H1 (cell line): Measurements from ENCODE around the gene TMEM97. TPM values are rescaled to one million over a fixed set of nuclear protein-coding genes. Genes with fewer than 3 reads are reported as not detected.

Source experiments
- CTCF ChIA-PET: fragments of 300-600 bp; sonication (Branson Sonifier 250); formaldehyde crosslinking; loops from one replicate; lab custom pipeline; 2021; ENCODE audit not compliant: partially characterized antibody; lab: Charles Lee
- POLR2A ChIA-PET: fragments of 300-600 bp; sonication (Branson Sonifier 250); formaldehyde crosslinking; loops from one replicate; lab custom pipeline; 2021; ENCODE audit warnings: inconsistent platforms; ENCODE audit not compliant: partially characterized antibody; lab: Charles Lee
- DNase-seq, 2 experiments: peaks; one replicate each; pipeline versions ENCODE4 v3.0.0 to v3.0.0-alpha.2; 2010 to 2022; ENCODE audit warnings: low spot score in 2 of 2, low read depth in 1 of 2, mixed read lengths in 1 of 2
- FAIRE-seq: peaks from 2 replicates; lab custom pipeline; 2011; peaks lifted over from hg19 to GRCh38; lab: Jason Lieb, UNC
- H2AFZ ChIP-seq: 2 replicates; pipeline ENCODE4 v1.8.1; 2012; ENCODE audit warnings: low read length, inconsistent platforms
- H2AK5ac ChIP-seq: 2 replicates; pipeline ENCODE4 v1.6.1; 2013; ENCODE audit warnings: low read depth, low read length
- H2BK120ac ChIP-seq: replicated peaks from 2 replicates; pipeline ENCODE3; 2013; ENCODE audit warnings: low read depth, low read length, inconsistent platforms
- H2BK12ac ChIP-seq: 2 replicates; pipeline ENCODE4 v1.6.1; 2013; ENCODE audit warnings: low read depth, low read length
- H2BK15ac ChIP-seq: 2 replicates; pipeline ENCODE4 v1.6.1; 2013; ENCODE audit warnings: low read length
- H2BK20ac ChIP-seq: 2 replicates; pipeline ENCODE4 v1.6.1; 2013; ENCODE audit warnings: low read length
- H2BK5ac ChIP-seq: 2 replicates; pipeline ENCODE4 v1.6.1; 2013; ENCODE audit warnings: low read depth, low read length
- H3K14ac ChIP-seq: 2 replicates; pipeline ENCODE4 v1.6.1; 2013; ENCODE audit warnings: inconsistent platforms; ENCODE audit not compliant: insufficient read length
- H3K18ac ChIP-seq: 2 replicates; pipeline ENCODE4 v1.6.1; 2013; ENCODE audit warnings: low read length; ENCODE audit errors: extremely low read depth
- H3K23ac ChIP-seq: 2 replicates; pipeline ENCODE4 v1.6.1; 2013; ENCODE audit warnings: inconsistent platforms; ENCODE audit not compliant: insufficient read length
- H3K23me2 ChIP-seq: 2 replicates; pipeline ENCODE4 v1.6.1; 2013; ENCODE audit warnings: low read depth, low read length
- H3K27ac ChIP-seq: 2 replicates; pipeline ENCODE4 v1.6.1; 2011; ENCODE audit warnings: low read depth, low read length, inconsistent platforms
- H3K27me3 ChIP-seq, 4 experiments: replicated peaks in 1 of 4; 1 replicate in 1 of 4; 2 replicates in 3 of 4; pipeline versions ENCODE4 v1.6.1 to v1.8.1; 2011 to 2013; ENCODE audit warnings: low read length in 3 of 4, mild to moderate bottlenecking in 3 of 4, inconsistent platforms in 2 of 4, mixed read lengths in 2 of 4, moderate library complexity in 1 of 4; ENCODE audit not compliant: control insufficient read depth in 3 of 4, insufficient read depth in 3 of 4; ENCODE audit errors: extremely low read depth in 1 of 4
- H3K36me3 ChIP-seq, 4 experiments: 2 replicates each; pipeline versions ENCODE4 v1.6.1 to v1.8.1; 2011 to 2013; ENCODE audit warnings: mild to moderate bottlenecking in 4 of 4, low read length in 3 of 4, moderate library complexity in 2 of 4, control low read depth in 1 of 4, inconsistent platforms in 1 of 4; ENCODE audit not compliant: insufficient read depth in 4 of 4, control insufficient read depth in 2 of 4
- H3K4ac ChIP-seq: replicated peaks from 2 replicates; pipeline ENCODE3; 2013; ENCODE audit warnings: low read length, low read depth, mixed read lengths, inconsistent platforms; ENCODE audit not compliant: insufficient read length
- H3K4me1 ChIP-seq, 4 experiments: replicated peaks in 1 of 4; 1 replicate in 1 of 4; 2 replicates in 3 of 4; pipeline versions ENCODE4 v1.6.1 to v1.8.1; 2011 to 2013; ENCODE audit warnings: low read length in 3 of 4, inconsistent platforms in 2 of 4, mixed read lengths in 1 of 4; ENCODE audit not compliant: insufficient read depth in 4 of 4, control insufficient read depth in 3 of 4
- H3K4me2 ChIP-seq, 2 experiments: 2 replicates each; pipeline versions ENCODE4 v1.6.1 to v1.8.1; 2011 to 2013; ENCODE audit warnings: low read depth in 2 of 2, low read length in 2 of 2, control low read depth in 1 of 2, inconsistent platforms in 1 of 2, mild to moderate bottlenecking in 1 of 2; ENCODE audit not compliant: insufficient read depth in 1 of 2
- H3K4me3 ChIP-seq, 4 experiments: fragments of 200-600, 300-600 bp in 1 of 4; sonication (generic), shearing (Covaris generic), sonication (Bioruptor Twin) in 1 of 4; 2 replicates each; pipeline versions ENCODE4 v1.5.1 to v1.8.1; 2011 to 2016; ENCODE audit warnings: low read length in 4 of 4, low read depth in 3 of 4, control low read depth in 2 of 4, inconsistent platforms in 2 of 4, mild to moderate bottlenecking in 2 of 4, mixed read lengths in 1 of 4, moderate library complexity in 1 of 4; ENCODE audit not compliant: insufficient read depth in 2 of 4; ENCODE audit errors: extremely low read depth in 1 of 4
- H3K56ac ChIP-seq: replicated peaks from 2 replicates; pipeline ENCODE3; 2013; ENCODE audit warnings: low read depth, mild to moderate bottlenecking, mixed read lengths, low read length, inconsistent platforms; ENCODE audit not compliant: insufficient read length
- H3K79me1 ChIP-seq: 2 replicates; pipeline ENCODE4 v1.6.1; 2013; ENCODE audit warnings: low read depth, low read length, control low read depth
- H3K79me2 ChIP-seq, 2 experiments: 2 replicates each; pipeline versions ENCODE4 v1.6.1 to v1.8.1; 2012 to 2013; ENCODE audit warnings: low read length in 2 of 2, mild to moderate bottlenecking in 2 of 2, inconsistent platforms in 1 of 2; ENCODE audit not compliant: insufficient read depth in 2 of 2, control insufficient read depth in 1 of 2
- H3K9ac ChIP-seq, 4 experiments: replicated peaks in 1 of 4; 1 replicate in 1 of 4; 2 replicates in 3 of 4; pipeline versions ENCODE4 v1.6.1 to v1.8.1; 2011 to 2013; ENCODE audit warnings: low read depth in 3 of 4, low read length in 3 of 4, control low read depth in 2 of 4, mild to moderate bottlenecking in 2 of 4, moderate library complexity in 2 of 4, inconsistent platforms in 1 of 4; ENCODE audit errors: extremely low read depth in 1 of 4
- H3K9me3 ChIP-seq, 2 experiments: 2 replicates each; pipeline versions ENCODE4 v1.6.1 to v1.8.1; 2012 to 2013; ENCODE audit warnings: mild to moderate bottlenecking in 2 of 2, moderate library complexity in 2 of 2, control low read depth in 1 of 2, inconsistent platforms in 1 of 2, low read depth in 1 of 2, low read length in 1 of 2, mixed read lengths in 1 of 2; ENCODE audit not compliant: insufficient read depth in 2 of 2
- H4K20me1 ChIP-seq, 2 experiments: replicated peaks in 1 of 2; 2 replicates each; pipeline versions ENCODE3 to v1.8.1; 2011 to 2013; ENCODE audit warnings: inconsistent platforms in 2 of 2, low read length in 2 of 2, mild to moderate bottlenecking in 1 of 2; ENCODE audit not compliant: insufficient read depth in 2 of 2, control insufficient read depth in 1 of 2
- H4K5ac ChIP-seq: 2 replicates; pipeline ENCODE4 v1.6.1; 2013; ENCODE audit warnings: low read length, low read depth, mixed read lengths, inconsistent platforms; ENCODE audit not compliant: insufficient read length
- H4K8ac ChIP-seq: 2 replicates; pipeline ENCODE4 v1.8.0; 2013; ENCODE audit warnings: mild to moderate bottlenecking, moderate library complexity, low read length, inconsistent platforms; ENCODE audit not compliant: insufficient read depth; ENCODE audit errors: extremely low read depth
- H4K91ac ChIP-seq: replicated peaks from 2 replicates; pipeline ENCODE3; 2013; ENCODE audit warnings: low read length, mixed read lengths, inconsistent platforms; ENCODE audit not compliant: insufficient read length
- CHD1 ChIP-seq: IDR thresholded peaks from 2 replicates; pipeline ENCODE4 v1.6.1; 2012; ENCODE audit warnings: low read depth, low read length, improper control_type of control experiment
- CHD2 ChIP-seq: IDR thresholded peaks from 2 replicates; pipeline ENCODE4 v1.6.1; 2012; ENCODE audit warnings: low read length, improper control_type of control experiment
- KDM5A ChIP-seq: fragments of 200-600 bp; IDR thresholded peaks from 2 replicates; pipeline ENCODE4 v1.7.1; 2012; ENCODE audit warnings: mild to moderate bottlenecking, low read length, inconsistent platforms, mixed read lengths
- WGBS, 2 experiments: shearing (Covaris generic) in 1 of 2; methylation state at CpG; one replicate each; pipeline versions ENCODE4 v1.1.6 to v1.1.7; 2013 to 2015; ENCODE audit warnings: low lambda C conversion rate in 2 of 2, mixed read lengths in 2 of 2, inconsistent platforms in 1 of 2, low coverage in 1 of 2, missing lambda C conversion rate in 1 of 2; ENCODE audit not compliant: insufficient replicate concordance in 2 of 2, insufficient coverage in 1 of 2, insufficient read length in 1 of 2; ENCODE audit errors: extremely low coverage in 1 of 2, missing lambda C conversion rate in 1 of 2; 5-methylcytosine and 5-hydroxymethylcytosine counted together
- polyA plus RNA-seq, 7 experiments: library from polyadenylated mRNA; depleted of rRNA in 3 of 7; stranded (reverse) in 5 of 7; unstranded in 2 of 7; fragments of >200 nt in 5 of 7; fragments of 200-250 nt in 2 of 7; gene quantifications; 1 replicate in 5 of 7; 2 replicates in 1 of 7; 4 replicates in 1 of 7; pipeline versions ENCODE4 v1.2.1 to v1.2.3, GENCODE V29; 2011 to 2013; ENCODE audit warnings: missing spikeins in 2 of 7, mixed read lengths in 2 of 7
- total RNA-seq: library from RNA; stranded (reverse); fragmentation: NEBNext Ultra II Directional; extraction: Animal tissue kit (Norgen Biotek cat#: 25700); gene quantifications from 2 replicates; pipeline ENCODE4 v1.2.1, GENCODE V29; 2021

Gene TMEM97
- total and polyA plus RNA-seq, 2 of the 8 experiments (the other 6 are each of a cell fraction or from before 2014, with no cell fraction given): 126 to 130 TPM

- H3K27ac ChIP-seq: no peak overlapping the region
- H2AK5ac ChIP-seq: no peak overlapping the region
- 92% methylated on average over 3 of the region's 3 CpGs; no CpG with 5 or more reads in 1 of the 2 experiments for WGBS, 2 experiments
- no peaks in the 10 kb centered on the region for H3K23me2 ChIP-seq
- no peak overlapping the region for H3K18ac ChIP-seq
- no peak for TF ChIP-seq CHD1
- TF ChIP-seq KDM5A: no peak
- no peak for TF ChIP-seq CHD2
- ChIA-PET POLR2A (interaction anchor here (1.0 to 12.7 kb wide), 4 partner anchors 7 to 30 kb away, joined by 3 to 103 read pairs (median 15); partner anchors contain the start of genes IFT20, POLDIP2 and TNFAIP1), CTCF (interaction anchor here (0.6 to 2.0 kb wide), 3 partner anchors 10 to 30 kb away, joined by 3 to 6 read pairs (median 6); partner anchors contain the start of genes IFT20 and TNFAIP1)
- DNase-seq: no peak
- H3K79me2 ChIP-seq: no peaks in the 10 kb centered on the region
- no peak overlapping the region for H2BK15ac ChIP-seq
- no peak overlapping the region for H2BK5ac ChIP-seq
- no peaks in the 10 kb centered on the region for H3K27me3 ChIP-seq
- peaks cover 0 to 6% (median 3%) of the 10 kb centered on the region in 4 experiments; a peak in 1 of 7 replicates for H3K4me1 ChIP-seq
- H3K23ac ChIP-seq: no peak overlapping the region
- peaks cover 4 to 15% (median 12%) of the 10 kb centered on the region in 4 experiments; a peak in 7 of 8 replicates for H3K36me3 ChIP-seq
- no peak overlapping the region for H4K91ac ChIP-seq
- no peak overlapping the region for H3K56ac ChIP-seq
- H4K5ac ChIP-seq: no peak overlapping the region
- H2BK20ac ChIP-seq: no peak overlapping the region
- FAIRE-seq: no peak
- no peak overlapping the region for H4K8ac ChIP-seq
- H4K20me1 ChIP-seq: no peaks in the 10 kb centered on the region
- H3K14ac ChIP-seq: no peak overlapping the region
- no peak overlapping the region for H3K9ac ChIP-seq
- no peak overlapping the region for H3K4me2 ChIP-seq
- H3K79me1 ChIP-seq: no peaks in the 10 kb centered on the region
- no peak overlapping the region for H2BK120ac ChIP-seq
- H3K4ac ChIP-seq: no peak overlapping the region
- H2BK12ac ChIP-seq: no peak overlapping the region
- no peak overlapping the region for H2AFZ ChIP-seq
- H3K4me3 ChIP-seq: no peak overlapping the region
- H3K9me3 ChIP-seq: no peaks in the 10 kb centered on the region
These were observed 46.5 kb downstream of the TMEM97 start for GRCh38 chr17:28365487-28365886.
